GM12891 (cell line): ENCODE results near the gene LRP1B.
"Not testable (repeated sequence)": the region's sequence is repeated elsewhere in the genome, so short reads cannot be mapped to it uniquely, and the experiment has no call there.

Source experiments
- DNase-seq: peaks from one replicate; pipeline ENCODE4 v3.0.0; 2011; ENCODE audit warnings: low spot score; ENCODE audit not compliant: insufficient read length
- FAIRE-seq: peaks from 2 replicates; lab custom pipeline; 2011; peaks lifted over from hg19 to GRCh38; lab: Jason Lieb, UNC
- PAX5 ChIP-seq: IDR thresholded peaks from 2 replicates; pipeline ENCODE4 v1.6.1; 2011; ENCODE audit warnings: low read length, moderate library complexity, mild to moderate bottlenecking; ENCODE audit not compliant: insufficient read depth, severe bottlenecking
- POLR2A ChIP-seq: IDR thresholded peaks from 2 replicates; pipeline ENCODE4 v1.6.1; 2011; ENCODE audit warnings: low read depth, low read length, control low read depth
- POLR2AphosphoS5 ChIP-seq: IDR thresholded peaks from 2 replicates; pipeline ENCODE4 v1.6.1; 2011; ENCODE audit warnings: low read depth, low read length, control low read depth
- POU2F2 ChIP-seq: IDR thresholded peaks from 2 replicates; pipeline ENCODE4 v1.6.1; 2011; ENCODE audit warnings: low read depth, mild to moderate bottlenecking, control low read depth, low read length, moderate library complexity
- SPI1 ChIP-seq: IDR thresholded peaks from 2 replicates; pipeline ENCODE4 v1.6.1; 2011; ENCODE audit warnings: low read depth, low read length, control low read depth
- TAF1 ChIP-seq: IDR thresholded peaks from 2 replicates; pipeline ENCODE4 v1.6.1; 2011; ENCODE audit warnings: low read depth, low read length, control low read depth

Gene LRP1B

DNA sequence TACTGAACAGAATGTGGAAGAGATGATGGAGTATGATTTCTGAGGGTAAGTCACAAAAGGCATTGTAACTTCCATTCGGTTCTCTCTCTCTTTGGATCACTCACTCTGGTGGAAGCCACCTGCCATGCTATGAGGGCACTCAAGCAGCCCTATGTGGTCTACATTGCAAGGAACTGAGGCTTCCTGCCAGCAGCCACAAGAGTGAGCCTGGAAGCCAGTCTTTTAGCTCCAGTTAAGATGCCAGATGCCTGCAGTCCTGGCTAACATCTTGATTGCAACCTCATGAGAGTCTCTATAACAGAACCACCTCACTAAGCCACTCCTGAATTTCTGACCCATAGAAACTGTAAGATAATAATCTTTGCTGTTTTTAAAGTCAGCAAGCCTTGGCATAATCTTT is 935.7 kb downstream of the LRP1B start:
- no peak for FAIRE-seq
- DNase-seq: no peak
- TF ChIP-seq POLR2AphosphoS5 (no peak), PAX5 (no peak), SPI1 (no peak), POLR2A (no peak), TAF1 (no peak), POU2F2 (no peak)

GRCh38 chr2:141187075-141187439 is 943.8 kb downstream of the LRP1B start:
- TF ChIP-seq POLR2AphosphoS5: no peak
- no peak for TF ChIP-seq PAX5
- no peak for TF ChIP-seq POLR2A
- no peak for TF ChIP-seq POU2F2
- TF ChIP-seq TAF1: no peak
- no peak for TF ChIP-seq SPI1
- FAIRE-seq (no peak), DNase-seq (no peak)

GRCh38 chr2:141186413-141187074 is 944.3 kb downstream of the LRP1B start:
- FAIRE-seq (no peak), DNase-seq (no peak)
- no peak for TF ChIP-seq POLR2A
- no peak for TF ChIP-seq TAF1
- no peak for TF ChIP-seq POLR2AphosphoS5
- no peak for TF ChIP-seq PAX5
- TF ChIP-seq SPI1: no peak
- TF ChIP-seq POU2F2: no peak

- no peak for FAIRE-seq
- no peak for DNase-seq
Observed at GRCh38 chr2:141182246-141182645, 948.6 kb downstream of the LRP1B start.

DNA sequence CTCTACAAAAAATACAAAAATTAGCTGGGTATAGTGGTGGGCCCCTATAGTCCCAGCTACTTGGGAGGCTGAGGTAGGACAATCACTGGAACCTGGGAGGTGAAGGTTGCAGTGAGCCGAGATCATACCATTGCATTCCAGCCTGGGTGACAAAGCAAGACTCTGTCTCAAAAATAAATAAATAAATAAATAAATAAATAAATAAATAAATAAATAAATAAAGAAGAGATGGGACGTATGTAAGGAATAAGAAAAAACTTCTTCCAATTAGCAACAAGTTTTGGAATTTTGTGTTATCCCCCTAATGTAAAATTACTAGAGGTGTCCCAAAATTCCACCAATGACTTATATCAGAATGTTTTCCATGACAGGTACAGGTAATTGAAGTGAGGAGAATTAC is 961.7 kb downstream of the LRP1B start:
- not testable (repeated sequence) for DNase-seq, FAIRE-seq

More at GRCh38 chr2:141182246-141182645, 948.6 kb downstream of the LRP1B start:
- TF ChIP-seq SPI1: no peak
- no peak for TF ChIP-seq POLR2AphosphoS5
- TF ChIP-seq POLR2A: no peak
- TF ChIP-seq POU2F2: no peak
- no peak for TF ChIP-seq PAX5
- TF ChIP-seq TAF1: no peak

DNA sequence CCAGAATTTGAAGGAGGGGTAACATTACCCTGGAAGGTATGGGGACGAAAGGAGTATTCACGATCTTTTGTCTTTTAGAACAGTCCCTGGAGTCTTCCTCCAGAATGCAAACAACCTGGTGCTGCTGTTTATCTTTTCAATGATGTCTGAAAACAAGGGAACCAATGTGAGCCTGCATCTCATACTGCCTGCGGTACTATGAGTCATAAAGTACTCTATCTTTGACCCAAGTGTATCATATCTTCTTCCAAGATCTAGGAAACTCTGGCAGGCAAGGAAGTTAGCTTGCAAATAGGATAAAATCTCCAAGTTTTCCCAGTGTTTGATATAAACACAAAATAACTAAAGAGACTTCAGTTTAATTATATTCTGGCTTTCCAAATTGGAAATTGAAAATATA is 968.5 kb downstream of the LRP1B start:
- no peak for DNase-seq
- TF ChIP-seq POLR2AphosphoS5 (no peak), PAX5 (no peak), TAF1 (no peak), POU2F2 (no peak), POLR2A (no peak), SPI1 (no peak)
- no peak for FAIRE-seq

- FAIRE-seq: no peak
- no peak for DNase-seq
- no peak for TF ChIP-seq POLR2A
- TF ChIP-seq POU2F2: no peak
- TF ChIP-seq PAX5: no peak
- no peak for TF ChIP-seq POLR2AphosphoS5
- no peak for TF ChIP-seq TAF1
- no peak for TF ChIP-seq SPI1
Observed at GRCh38 chr2:141151611-141152286, 979.1 kb downstream of the LRP1B start.

- TF ChIP-seq POLR2AphosphoS5 (no peak), POU2F2 (no peak), TAF1 (no peak), POLR2A (no peak), PAX5 (no peak), SPI1 (no peak)
- no peak for FAIRE-seq
- DNase-seq: no peak
Observed at GRCh38 chr2:141142025-141142424, 988.8 kb downstream of the LRP1B start.

DNA sequence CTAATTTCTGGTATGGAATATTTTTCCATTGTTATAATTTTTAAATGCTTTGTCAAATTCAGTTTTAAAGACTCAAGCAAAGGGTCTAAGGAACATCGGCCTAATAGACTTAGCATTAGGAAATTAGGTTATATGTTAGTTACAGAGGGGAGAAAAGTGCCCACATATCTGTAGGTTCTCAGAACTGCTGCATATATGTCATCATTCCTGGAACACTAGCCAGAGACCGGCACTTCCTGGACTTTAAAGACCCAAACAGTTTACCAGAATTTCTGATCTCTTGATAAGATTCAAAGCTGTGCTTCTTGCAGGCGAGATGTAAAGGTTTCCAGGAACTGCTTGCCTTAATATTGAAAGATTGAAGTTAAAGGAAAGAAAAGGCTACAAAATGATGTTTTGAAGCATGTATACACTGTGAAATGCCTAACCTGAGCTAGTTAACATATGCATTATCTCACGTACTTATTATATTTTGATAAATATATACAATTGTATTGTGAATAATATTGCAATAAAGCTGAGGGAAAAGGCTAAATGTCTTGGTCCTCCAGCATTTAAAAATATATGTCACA is 993.6 kb downstream of the LRP1B start:
- no peak for FAIRE-seq
- DNase-seq: no peak
- no peak for TF ChIP-seq SPI1
- TF ChIP-seq POLR2AphosphoS5: no peak
- TF ChIP-seq POLR2A: no peak
- no peak for TF ChIP-seq PAX5
- no peak for TF ChIP-seq POU2F2
- TF ChIP-seq TAF1: no peak

GRCh38 chr2:141133883-141134282 is 996.9 kb downstream of the LRP1B start:
- TF ChIP-seq TAF1: no peak
- no peak for TF ChIP-seq POU2F2
- TF ChIP-seq SPI1: no peak
- no peak for TF ChIP-seq PAX5
- no peak for TF ChIP-seq POLR2A
- no peak for TF ChIP-seq POLR2AphosphoS5
- FAIRE-seq (no peak), DNase-seq (no peak)
